Measurements from ENCODE around the gene SALL2.

SALL2 gene

DNA sequence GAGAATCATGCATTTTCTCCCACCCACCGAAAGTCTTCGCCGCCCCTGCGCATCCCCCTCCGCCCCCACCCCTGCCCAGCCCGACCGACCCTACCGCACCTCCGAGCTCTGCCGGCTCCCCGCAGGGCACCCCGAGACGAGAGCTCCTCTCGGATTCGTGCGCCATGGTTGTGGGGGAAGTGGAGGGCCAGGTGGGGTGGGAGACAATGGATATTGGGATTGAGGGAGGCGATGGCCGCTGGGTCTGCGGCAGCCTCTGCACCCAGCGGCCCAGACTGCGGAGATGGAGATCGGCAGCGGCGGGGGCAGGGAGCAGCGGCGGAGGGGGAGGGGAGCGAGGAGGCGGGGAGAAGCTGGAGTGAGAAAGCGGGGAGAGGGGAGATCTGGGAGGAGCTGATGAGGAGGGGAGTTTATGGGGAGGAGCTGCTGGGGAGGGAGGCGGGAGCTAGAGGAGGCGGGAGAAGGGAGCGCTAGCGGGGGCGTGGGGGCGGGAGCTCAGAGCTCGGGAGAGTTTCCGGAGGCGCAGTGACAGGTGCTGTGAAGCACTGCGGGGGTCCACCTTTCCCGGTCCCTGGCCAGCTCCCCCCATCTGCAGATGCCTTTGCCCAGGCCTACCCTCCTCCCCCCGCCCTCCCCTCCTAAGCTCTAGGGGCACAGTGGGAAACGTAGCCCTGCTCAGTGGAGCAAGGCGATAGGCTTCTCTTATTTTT is at the start of gene SALL2:
Gene SALL2, minus strand, starts transcription at position 385 of the 710 bp plus-strand sequence. Its CDS starts 219 bp downstream, at position 166.
- in situ Hi-C loops (cut with HindIII; ENCODE audit: low sequenced_read_pairs): no loop called here
- TF ChIP-seq CTCF (IDR thresholded peaks at IDR 0.05; ENCODE audit: low read depth, low read length, missing control alignments): no peak
- peak; percentile 33 for DNase-seq (ENCODE audit: low read depth)
- H3K4me3 ChIP-seq (ENCODE audit: low read depth, low read length): peak within 1 kb of the TSS; percentile 73

DNA sequence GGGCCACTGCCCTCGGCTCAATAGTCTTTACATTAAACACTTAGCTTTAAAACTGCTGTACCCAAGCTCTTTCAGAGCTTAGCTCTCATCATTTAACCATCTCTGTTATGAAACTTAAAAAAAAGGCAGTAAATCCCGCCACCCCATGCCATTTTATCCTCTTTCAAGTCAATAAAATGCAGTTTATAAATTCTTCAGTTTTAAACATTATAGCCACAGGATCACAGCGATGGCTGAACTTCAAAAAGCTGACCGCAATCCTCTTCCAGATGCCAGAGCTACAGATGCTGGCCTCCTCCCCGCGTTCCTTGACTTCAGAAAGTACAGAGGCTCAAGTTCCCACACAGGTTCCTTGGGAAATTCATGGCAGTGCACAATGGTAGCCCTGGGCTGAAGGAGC is 49.5 kb upstream of the SALL2 start:
- in situ Hi-C loops (cut with HindIII; ENCODE audit: low sequenced_read_pairs): no loop called here
- no peak for DNase-seq (ENCODE audit: low read depth)
- TF ChIP-seq CTCF (IDR thresholded peaks at IDR 0.05; ENCODE audit: low read depth, low read length, missing control alignments): no peak

DNA sequence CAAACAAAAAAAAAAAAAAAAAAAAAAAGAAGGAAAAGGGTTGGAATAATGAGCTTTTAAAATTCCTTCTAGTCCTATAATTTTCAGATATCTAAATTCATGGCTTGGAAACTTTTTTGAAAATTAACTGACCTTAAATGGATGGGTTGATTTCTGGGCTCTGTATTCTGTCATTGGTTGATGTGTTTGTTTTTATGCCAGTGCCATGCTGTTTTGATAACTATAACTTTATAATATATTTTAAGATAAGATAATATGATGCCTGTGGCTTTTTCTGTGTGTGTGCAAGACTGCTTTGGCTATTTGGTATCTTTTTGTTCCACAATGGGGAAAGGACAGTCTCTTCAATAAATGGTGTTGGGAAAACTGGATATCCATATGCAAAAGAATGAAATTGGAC is 46.5 kb upstream of the SALL2 start:
- no peak for DNase-seq (ENCODE audit: low read depth)
- in situ Hi-C loops (cut with HindIII; ENCODE audit: low sequenced_read_pairs): no loop called here
- H3K4me3 ChIP-seq (ENCODE audit: low read depth, low read length): no peak overlapping the region
- TF ChIP-seq CTCF (IDR thresholded peaks at IDR 0.05; ENCODE audit: low read depth, low read length, missing control alignments): no peak

More for the DNA sequence above, 49.5 kb upstream of the SALL2 start:
- H3K4me3 ChIP-seq (ENCODE audit: low read depth, low read length): no peak overlapping the region

DNA sequence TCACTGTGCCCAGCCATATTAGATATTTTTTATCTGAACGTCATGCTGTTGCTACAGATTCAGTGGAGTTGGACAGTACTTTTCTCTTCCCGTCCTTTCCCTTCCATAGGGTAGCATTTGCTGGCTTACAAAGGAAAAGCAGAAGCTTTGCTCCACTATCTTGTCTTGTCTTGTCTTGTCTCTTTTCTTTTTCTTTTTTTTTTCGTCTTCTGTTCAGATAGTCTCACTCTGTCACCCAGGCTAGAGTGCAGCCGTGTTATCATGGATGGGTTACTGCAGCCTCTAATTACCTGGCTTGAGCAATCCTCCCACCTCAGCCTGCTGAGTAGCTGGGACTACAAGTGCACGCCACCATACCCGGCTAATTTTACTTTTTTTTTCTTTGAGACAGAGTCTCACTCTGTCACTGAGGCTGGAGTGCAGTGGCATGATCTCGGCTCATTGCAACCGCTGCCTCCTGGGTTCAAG is 32.6 kb upstream of the SALL2 start:
- no peak overlapping the region for H3K4me3 ChIP-seq (ENCODE audit: low read depth, low read length)
- no peak for DNase-seq (ENCODE audit: low read depth)
- in situ Hi-C loops (cut with HindIII; ENCODE audit: low sequenced_read_pairs): no loop called here
- no peak for TF ChIP-seq CTCF (IDR thresholded peaks at IDR 0.05; ENCODE audit: low read depth, low read length, missing control alignments)

GRCh38 chr14:21557084-21557901 is 31.1 kb upstream of the SALL2 start:
- TF ChIP-seq CTCF (IDR thresholded peaks at IDR 0.05; ENCODE audit: low read depth, low read length, missing control alignments): peak; percentile 58
- peak overlapping the region; percentile 37 for H3K4me3 ChIP-seq (ENCODE audit: low read depth, low read length)
- in situ Hi-C loops (cut with HindIII; ENCODE audit: low sequenced_read_pairs): no loop called here
- peak; percentile 88 for DNase-seq (ENCODE audit: low read depth)

DNA sequence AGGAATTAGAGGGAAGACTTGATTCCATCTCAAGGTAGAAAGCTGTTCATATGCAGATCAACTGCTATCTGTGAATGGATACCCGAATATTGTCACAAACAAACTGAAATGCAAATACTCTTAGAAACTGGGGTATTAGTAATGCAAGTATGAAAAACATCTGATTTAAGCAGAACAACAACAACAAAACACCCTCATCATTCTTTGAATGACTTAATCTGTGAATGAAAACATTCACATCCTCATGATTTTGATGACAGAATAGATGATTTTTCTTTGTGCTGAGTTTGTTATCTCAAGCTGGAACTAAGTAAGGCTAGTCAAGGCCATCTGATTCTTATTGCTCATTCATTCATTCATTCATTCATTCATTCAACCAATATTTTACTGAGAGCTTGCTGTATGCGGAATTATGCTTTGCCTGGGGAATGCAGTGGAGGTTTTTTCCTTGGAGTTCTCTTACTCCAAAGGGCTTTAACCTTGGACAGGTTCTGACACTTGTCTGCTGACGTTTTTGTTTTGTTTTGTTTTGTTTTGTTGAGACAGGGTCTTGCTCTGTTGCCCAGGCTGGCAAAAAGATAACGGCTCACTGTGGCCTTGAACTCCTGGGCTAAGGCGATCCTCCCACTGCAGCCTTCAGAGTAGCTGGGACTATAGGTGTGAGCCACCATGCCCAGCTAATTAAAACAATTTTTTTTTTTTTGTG is 30.4 kb upstream of the SALL2 start:
- in situ Hi-C loops (cut with HindIII; ENCODE audit: low sequenced_read_pairs): no loop called here
- no peak overlapping the region for H3K4me3 ChIP-seq (ENCODE audit: low read depth, low read length)
- TF ChIP-seq CTCF (IDR thresholded peaks at IDR 0.05; ENCODE audit: low read depth, low read length, missing control alignments): no peak
- no peak for DNase-seq (ENCODE audit: low read depth)
